ENCODE data around the gene ZNF536. TPM values are rescaled to one million over a fixed set of nuclear protein-coding genes. Genes with fewer than 3 reads are reported as not detected.

Gene ZNF536
- total and polyA plus RNA-seq, 2 donors from 2014 or later, result 0.19 to 0.25 TPM

GRCh38 chr19:30332445-30333234 is 39.5 kb upstream of the ZNF536 start:
- Histone ChIP-seq H3K9me3 (ENCODE audit: control insufficient read depth in 2 of 3, insufficient read depth in 1 of 3, low read length in 3 of 3) (no peaks in the 10 kb centered on the region), H3K27me3 (ENCODE audit: control insufficient read depth, insufficient read depth, low read length) (no peaks in the 10 kb centered on the region), H3K4me3 (ENCODE audit: low read length in 3 of 3) (no peak overlapping the region), H3K27ac (ENCODE audit: low read depth in 2 of 2, low read length in 2 of 2) (no peak overlapping the region), H3K9ac (ENCODE audit: low read length in 3 of 3) (no peak overlapping the region), H3K36me3 (ENCODE audit: control insufficient read depth in 2 of 3, insufficient read depth in 3 of 3, low read length in 3 of 3) (no peaks in the 10 kb centered on the region), H3K4me1 (ENCODE audit: control insufficient read depth in 2 of 3, insufficient read depth in 2 of 3, low read depth in 1 of 3, low read length in 3 of 3) (no peaks in the 10 kb centered on the region)
- DNase-seq (peak in 1 of 5 donors; percentile 13), FAIRE-seq (no peak)
- TF ChIP-seq CTCF (IDR thresholded peaks at IDR 0.05; ENCODE audit: borderline replicate concordance, extremely low read depth, insufficient read depth), result no peak
- intact Hi-C loops (cut with DNase I), result no loop called here

- Histone ChIP-seq H3K9me3 (ENCODE audit: control insufficient read depth in 2 of 3, insufficient read depth in 1 of 3, low read length in 3 of 3) (peaks cover 0 to 2% (median 0%) of the 10 kb centered on the region in 3 donors), H3K9ac (ENCODE audit: low read length in 3 of 3) (no peak overlapping the region), H3K36me3 (ENCODE audit: control insufficient read depth in 2 of 3, insufficient read depth in 3 of 3, low read length in 3 of 3) (no peaks in the 10 kb centered on the region), H3K27me3 (ENCODE audit: control insufficient read depth, insufficient read depth, low read length) (no peaks in the 10 kb centered on the region), H3K27ac (ENCODE audit: low read depth in 2 of 2, low read length in 2 of 2) (no peak overlapping the region), H3K4me1 (ENCODE audit: control insufficient read depth in 2 of 3, insufficient read depth in 2 of 3, low read depth in 1 of 3, low read length in 3 of 3) (no peaks in the 10 kb centered on the region), H3K4me3 (ENCODE audit: low read length in 3 of 3) (no peak overlapping the region)
- no peak for TF ChIP-seq CTCF (IDR thresholded peaks at IDR 0.05; ENCODE audit: borderline replicate concordance, extremely low read depth, insufficient read depth)
- intact Hi-C loops (cut with DNase I), result no loop called here
- FAIRE-seq (no peak), DNase-seq (peak in 1 of 5 donors; percentile 18)
These were observed 38.7 kb upstream of the ZNF536 start for GRCh38 chr19:30333291-30334065.

- Histone ChIP-seq H3K4me3 (ENCODE audit: low read length in 3 of 3) (no peak overlapping the region), H3K27ac (ENCODE audit: low read depth in 2 of 2, low read length in 2 of 2) (no peak overlapping the region), H3K4me1 (ENCODE audit: control insufficient read depth in 2 of 3, insufficient read depth in 2 of 3, low read depth in 1 of 3, low read length in 3 of 3) (no peaks in the 10 kb centered on the region), H3K27me3 (ENCODE audit: control insufficient read depth, insufficient read depth, low read length) (no peaks in the 10 kb centered on the region), H3K36me3 (ENCODE audit: control insufficient read depth in 2 of 3, insufficient read depth in 3 of 3, low read length in 3 of 3) (no peaks in the 10 kb centered on the region), H3K9me3 (ENCODE audit: control insufficient read depth in 2 of 3, insufficient read depth in 1 of 3, low read length in 3 of 3) (peaks cover 0 to 2% (median 0%) of the 10 kb centered on the region in 3 donors), H3K9ac (ENCODE audit: low read length in 3 of 3) (no peak overlapping the region)
- no peak for FAIRE-seq
- intact Hi-C loops (cut with DNase I), result no loop called here
- TF ChIP-seq CTCF (IDR thresholded peaks at IDR 0.05; ENCODE audit: borderline replicate concordance, extremely low read depth, insufficient read depth), result no peak
- peak in 1 of 5 donors; percentile 12 for DNase-seq
These were observed 37.3 kb upstream of the ZNF536 start for GRCh38 chr19:30334841-30335240.
